HG02884 (cell line): ENCODE results near the gene RHCG.

ENCODE experiments used
- ATAC-seq: cut with Tn5 transposase; IDR thresholded peaks from one replicate; pipeline ENCODE4 v1.9.1; 2021; ENCODE audit warnings: mild to moderate bottlenecking, moderate library complexity; ENCODE audit not compliant: unreplicated experiment

The RHCG gene

DNA sequence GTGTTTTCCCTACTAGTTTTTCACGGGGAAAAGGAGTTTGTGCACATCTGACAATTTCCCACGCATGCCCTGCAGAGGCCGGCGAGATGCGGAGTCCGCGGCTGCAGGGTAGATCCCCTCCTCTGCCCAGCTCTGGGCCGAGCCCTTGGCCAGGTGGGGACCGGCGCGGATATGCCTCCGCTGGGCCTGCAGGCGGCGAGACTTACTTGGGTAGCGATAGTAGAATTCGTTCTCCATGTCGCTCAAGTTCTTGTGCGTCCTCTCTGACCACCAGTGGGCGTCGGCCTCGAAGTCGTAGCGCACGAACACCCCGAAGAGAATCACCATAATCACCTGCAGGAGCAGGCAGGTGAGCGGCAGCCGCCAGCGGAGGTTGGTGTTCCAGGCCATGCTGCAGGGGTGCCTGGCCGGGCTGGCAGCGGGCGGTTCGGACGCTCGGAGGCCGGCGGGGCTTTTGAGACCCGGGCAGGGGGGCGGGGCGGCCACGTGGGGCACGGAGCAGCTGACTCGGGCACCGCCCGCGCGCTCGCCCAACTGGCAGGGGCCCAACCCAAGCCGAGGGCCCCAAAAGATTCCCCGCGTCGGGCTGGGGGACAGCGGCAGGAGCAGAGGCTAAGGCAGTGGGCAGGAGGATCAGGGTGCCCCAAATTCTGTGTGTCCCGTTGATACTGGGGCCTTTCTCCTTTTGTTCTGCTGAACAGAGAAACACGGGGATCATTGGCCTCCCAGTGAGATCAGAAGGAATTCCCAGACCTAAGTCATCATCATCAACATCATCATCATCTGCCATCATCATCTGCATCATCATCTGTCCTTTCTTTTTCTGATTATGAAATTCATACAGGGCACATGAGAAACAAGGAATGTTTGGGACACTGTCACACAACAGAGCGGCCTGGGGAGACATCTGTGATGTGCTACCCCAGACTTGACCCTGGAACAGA, at the start of gene RHCG:
RHCG (minus strand) TSS at position 429 of the 944 bp plus-strand sequence; CDS start at position 390, 39 bp downstream.
- no peak for ATAC-seq

DNA sequence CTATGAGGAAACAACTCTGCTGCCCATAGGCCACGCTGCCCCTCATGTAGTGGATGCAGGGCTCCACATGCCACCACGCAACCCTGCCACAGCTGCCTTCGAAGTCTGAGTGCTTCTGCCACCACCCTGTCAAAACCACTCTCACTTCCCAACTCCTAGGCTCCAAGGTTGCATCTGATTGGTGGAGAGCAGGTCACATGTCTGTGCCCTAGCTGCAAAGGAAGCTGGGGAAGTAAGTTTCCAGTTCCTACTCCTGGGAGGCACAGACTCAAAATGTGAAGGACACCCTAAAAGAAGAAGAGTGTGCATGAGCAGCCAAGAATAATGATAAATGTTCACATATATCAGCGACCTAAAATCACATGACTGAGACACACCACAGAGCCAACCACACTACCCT, 47.0 kb upstream of the RHCG start:
- no peak for ATAC-seq

DNA sequence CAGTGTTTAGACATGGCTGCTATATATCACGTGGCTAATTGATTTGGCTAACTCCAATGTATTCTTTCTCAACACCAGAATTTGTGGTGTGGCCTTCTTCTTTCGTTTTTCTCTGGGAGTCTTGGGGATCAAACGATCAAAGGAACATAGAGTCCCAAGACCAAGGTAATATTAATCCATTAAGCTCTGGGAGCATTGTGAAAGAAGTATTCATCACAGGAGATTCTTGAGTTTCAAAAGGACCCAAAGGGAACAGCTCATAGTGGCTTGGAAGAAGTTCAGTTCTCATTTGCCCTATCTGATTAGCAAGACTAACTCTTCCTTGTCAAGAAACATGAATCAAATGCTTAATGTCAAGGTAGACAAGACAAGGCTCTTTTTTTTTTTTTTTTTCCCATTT, 46.0 kb upstream of the RHCG start:
- no peak for ATAC-seq

DNA sequence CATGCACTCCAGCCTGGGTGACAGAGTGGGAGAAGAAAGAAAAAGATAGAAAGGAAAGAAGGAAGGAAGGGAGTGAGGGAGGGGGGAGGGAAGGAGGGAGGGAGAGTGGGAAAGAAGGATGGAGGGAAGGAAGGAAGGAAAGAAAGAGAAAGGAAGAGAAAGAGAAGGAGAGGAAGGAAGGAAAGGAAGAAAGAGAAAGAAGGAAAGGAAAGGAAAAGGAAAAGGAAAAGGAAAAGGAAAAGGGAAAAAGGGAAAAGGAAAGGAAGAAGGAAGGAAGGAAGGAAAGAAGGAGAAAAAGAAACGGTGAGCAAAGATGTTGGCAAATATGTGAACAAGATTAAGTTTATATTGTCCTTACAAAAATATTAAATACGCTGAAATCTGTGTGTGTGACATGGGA, 42.6 kb upstream of the RHCG start:
- no peak for ATAC-seq

DNA sequence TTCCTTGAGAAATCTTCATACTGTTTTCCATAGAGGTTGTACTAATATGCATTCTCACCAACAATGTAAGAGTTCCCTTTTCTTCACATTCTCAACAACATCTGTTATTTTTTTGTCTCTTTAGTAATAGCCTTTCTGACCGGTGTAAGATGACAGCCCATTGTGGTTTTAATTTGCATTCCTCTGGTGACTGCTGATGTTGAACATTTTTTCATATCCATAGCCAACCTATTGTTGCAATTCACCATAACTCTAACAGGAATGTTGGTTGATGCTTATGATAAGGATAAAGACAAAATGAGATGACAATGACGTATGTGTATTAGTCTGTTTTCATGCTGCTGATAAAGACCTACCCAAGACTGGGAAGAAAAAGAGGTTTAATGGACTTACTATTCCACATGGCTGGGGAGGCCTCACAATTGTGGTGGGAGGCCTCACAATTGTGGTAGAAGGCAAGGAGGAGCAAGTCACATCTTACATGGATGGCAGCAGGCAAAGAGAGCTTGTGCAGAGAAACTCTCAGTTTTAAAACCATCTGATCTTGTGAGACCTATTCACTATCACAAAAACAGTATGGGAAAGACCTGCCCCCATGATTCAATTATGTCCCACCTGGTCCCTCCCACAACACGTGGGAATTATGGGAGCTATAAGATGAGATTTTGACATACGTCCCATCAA, 37.6 kb upstream of the RHCG start:
- ATAC-seq: no peak

DNA sequence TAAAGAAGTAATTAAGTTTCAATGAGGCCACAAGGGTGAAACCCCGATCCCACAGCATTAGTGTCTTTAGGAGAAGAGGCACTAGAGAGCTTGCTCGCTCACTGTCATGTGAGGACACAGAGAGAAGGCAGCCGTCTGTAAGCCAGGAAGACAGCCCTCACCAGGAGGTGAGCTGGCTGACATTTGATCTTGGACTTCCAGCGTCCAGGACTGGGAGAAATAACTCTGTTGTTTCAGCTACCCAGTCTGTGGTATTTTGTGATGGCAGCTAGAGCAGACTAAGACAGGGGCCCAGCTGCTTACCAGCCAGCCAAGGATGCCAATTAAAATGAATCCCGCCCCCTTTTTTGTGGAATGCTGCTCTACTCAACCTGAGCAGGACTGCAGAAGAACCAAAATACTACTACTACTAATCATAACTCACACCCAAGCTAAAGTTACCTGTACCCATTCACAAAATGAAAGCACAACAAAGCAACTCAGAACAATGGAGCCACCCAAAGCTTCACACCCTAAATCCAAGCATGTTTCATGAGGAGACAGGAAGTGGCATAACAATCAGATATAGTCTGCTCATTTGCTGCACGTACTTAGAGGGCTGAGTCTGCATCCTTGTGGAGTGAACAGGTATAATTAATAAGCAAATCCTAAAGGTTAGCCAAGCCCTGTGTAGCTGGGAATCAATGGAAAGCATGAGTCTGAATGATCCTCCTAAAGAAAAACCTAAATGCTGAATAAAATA, 35.6 kb upstream of the RHCG start:
- no peak for ATAC-seq

DNA sequence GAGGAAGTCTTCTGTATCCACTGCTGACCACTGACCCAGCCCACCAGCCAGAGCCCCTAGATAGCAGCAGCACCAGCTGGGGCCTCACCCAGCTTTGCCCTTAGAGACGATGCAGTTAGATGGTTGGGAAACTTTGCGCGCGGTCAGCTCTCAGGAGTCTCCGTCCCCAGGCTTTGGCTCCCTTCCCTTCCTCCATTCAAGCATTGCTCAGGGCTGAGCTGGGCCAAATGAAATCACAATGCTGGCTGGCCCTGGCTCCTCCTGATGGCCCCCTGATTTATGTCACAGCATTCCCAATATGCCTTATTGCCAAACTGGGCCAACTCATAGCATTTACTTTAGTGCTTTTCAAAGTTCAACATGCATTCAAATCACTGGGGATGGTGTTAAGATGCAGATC, 34.6 kb upstream of the RHCG start:
- no peak for ATAC-seq

DNA sequence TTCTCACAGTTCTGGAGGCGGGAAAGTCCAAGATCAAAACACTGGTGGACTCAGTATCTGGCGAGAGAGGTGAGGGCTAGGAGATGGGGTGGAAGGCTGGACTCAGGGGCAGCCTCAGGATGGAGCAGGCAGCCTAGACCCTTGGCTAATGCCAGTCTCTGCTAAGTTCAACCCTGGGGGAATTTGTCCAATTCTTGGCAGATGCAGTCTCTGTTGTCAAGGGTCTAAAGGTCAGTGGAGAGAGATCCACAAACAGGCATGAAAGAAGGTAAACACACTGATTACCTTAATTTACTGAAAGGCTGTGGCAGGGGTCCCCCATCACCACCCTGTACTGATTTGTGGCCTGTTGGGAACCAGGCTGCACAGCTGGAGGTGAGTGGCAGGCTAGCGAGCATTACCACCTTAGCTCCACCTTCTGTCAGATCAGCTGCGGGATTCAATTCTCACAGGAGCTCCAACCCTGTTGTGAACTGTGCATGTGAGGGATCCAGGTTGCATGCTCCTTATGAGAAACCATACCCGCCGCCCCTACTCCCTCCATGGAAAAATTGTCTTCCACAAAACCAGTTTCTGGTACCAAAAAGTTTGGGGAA, 32.5 kb upstream of the RHCG start:
- no peak for ATAC-seq

DNA sequence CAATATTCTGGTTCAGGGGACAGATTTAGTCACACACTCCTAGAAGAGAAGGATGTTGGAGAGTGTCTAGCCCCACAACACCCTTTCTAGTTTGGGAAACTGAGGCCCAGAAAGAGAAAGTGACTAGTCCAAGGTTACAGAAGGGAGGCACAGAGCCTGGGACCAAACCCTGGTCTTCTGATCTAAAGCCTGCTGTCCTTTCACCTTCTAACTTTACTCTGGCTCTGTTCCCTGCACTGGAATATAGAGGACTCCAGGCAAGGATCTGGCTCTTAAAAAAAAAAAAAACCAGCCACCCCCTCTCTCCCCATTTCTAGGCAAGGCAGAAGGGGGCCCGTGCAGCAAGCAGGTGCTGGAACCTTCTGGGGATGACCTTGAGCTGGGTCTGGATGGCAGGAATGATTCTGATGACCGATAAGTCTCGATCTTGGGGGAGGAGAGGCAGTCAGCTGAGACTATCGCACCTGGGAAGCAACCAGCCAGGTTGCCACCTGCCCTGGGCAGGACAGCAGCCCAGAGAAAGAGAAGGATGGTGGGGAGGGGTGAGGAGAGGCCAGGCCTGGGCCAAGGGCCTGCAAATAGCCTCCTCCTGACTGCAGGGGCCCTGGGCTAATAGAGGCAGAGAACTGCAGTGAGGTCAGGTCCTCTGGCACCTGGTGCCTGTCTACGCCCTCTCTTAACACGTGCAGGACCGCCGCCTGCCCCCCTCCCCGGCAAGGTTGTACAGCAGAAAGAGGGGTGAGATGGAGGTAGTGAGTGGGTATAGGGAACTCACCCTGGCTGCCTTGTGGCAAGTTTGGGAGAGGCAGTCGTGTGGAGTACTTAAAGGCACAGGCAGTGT, 30.4 kb upstream of the RHCG start:
- ATAC-seq: no peak

DNA sequence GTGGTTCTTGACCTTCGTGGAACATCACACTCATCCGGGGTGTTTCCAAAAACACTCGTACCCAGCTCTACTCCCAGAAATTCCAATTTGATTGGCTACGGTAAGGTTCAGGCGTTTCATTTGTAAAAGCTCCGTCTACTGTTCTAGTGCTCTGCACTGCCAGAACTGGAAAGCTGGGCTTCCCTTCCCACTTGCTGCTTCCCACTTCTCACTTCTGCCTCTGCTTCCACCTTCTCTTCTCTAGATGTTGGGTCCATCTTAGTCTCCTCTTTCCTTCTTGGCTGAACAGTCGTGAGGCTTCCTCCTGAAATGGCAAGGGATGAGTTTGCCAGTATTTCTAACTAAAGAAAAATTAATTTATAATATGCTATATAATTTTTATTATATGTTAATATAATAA, 29.8 kb upstream of the RHCG start:
- no peak for ATAC-seq

DNA sequence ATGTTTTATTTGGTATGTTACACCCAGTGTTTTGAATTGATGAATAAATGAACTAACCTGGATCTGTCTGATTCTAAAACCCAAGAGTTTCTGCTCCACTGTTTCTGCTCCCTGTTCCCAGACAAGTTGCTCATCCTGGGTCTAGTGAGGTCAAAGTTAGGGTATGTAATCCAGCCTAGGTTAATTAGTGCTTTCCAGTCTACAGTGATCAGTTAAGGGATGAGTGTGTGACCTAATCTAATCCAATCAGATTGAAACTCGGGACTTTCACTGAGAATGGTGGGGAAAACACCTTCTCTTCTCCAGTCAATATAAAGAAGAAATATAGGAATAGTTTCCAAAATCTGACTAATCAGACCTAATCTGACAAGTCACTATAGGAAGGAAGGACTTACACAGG, 27.8 kb upstream of the RHCG start:
- ATAC-seq: no peak

DNA sequence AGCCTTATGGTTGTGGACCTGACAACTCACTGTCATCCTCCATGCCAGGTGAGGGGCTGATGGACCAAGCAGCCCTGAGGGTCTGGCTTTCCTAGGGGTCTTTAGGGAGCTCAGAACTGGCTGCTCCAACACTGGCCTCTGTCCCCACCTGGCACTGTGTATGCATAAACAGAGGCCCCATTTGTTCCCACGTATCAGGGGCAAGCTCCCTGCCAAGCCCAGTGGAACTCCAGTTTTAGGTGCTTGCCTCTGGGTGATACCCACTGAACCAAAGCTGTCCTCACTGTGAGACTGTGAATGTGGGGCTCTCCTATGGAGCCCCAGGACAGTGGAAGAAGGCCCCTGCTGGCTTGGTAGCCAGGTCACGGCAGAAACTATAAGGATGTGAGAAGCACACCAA, 26.7 kb upstream of the RHCG start:
- ATAC-seq: no peak

DNA sequence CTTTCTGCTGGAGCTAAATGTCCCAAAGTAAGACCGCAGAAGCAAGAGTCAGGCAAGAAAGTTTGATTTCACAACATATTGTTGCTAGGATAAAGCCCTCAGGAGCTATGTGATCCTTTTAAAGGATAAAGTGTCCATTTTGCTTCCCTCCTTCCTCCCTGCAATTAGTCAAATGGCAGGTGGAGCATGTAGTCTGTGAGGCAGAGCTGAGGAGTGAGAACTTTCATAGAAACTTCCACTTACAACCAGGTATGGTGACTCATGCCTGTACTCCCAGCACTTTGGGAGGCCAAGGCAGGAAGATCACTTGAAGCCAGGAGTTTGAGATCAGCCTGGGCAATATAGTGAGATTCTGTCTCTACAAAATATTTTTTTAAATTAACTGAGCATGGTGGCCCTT, 25.2 kb upstream of the RHCG start:
- no peak for ATAC-seq

DNA sequence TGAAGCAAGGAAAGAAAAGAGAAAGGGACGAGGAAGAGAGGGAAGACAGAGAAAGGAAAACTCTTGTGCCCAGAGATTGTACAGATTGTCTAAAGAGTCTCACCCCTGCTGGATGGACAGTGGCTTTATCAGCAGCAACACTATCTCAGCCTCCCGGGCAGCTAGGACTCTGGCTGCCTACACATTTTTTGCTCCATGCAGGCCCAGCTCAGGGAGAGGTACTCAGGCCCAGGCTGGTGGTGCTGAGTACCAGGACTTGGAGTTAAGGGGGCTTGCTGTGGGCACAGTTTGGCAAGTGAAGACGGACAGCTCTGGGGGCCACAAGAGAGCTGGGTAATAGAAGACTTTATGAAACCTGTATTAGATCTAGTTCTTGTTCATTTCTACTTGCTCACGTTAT, 19.1 kb upstream of the RHCG start:
- ATAC-seq: no peak

DNA sequence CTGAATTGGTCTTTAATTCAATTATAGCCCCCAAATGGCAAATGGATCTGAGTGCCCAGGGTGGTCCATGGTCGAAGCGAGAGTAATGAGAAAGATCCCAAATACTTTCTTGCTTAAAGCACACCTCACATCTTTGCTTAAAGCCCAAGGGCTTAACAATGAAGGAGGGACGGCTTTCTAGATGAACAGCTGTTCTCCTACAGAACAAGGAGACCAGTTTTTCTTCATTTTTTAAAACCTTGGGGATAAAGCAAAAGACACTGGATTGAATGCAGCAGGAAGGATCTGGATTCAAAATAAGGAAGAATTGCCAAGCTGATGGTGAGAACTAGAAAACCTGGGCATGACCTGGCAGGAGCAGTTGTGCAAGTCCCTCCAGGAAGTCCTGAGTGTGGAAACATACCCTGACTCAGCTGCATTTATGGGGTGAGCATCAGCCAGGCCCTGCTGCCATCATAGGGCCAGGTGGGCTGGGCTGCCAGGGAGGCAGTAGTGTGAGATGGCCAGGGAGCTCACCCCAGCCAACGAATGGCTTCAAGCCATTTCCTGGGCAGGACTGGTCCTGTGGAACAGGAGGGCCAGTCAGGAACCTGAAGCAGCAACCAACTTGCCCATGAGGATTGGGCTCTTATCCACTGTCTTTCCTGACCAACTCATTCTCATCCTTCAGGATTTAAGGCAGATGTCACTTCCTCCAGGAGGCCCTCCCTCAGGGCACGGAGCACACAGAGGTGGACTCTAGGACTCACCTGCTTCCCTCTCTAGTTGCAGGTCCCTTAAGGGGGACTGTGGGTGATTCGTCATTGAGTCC, 18.4 kb upstream of the RHCG start:
- ATAC-seq: no peak

DNA sequence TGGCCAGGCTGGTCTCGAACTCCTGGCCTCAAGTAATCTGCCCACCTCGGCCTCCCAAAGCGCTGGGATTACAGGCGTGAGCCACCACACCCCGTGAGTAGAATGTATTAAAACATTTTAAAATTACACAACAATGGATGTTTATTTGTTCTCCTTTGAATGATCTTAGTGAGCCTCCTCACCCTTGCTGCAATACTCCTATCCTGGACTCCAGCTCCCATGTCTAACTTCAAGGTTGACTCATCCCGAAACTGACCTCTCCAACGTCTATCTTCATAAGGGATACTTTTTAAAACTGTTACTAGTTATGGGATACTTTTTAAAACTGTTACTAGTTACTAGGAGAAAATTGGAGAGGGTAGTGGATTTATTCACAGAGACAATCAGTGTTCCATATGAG, 17.8 kb upstream of the RHCG start:
- no peak for ATAC-seq

DNA sequence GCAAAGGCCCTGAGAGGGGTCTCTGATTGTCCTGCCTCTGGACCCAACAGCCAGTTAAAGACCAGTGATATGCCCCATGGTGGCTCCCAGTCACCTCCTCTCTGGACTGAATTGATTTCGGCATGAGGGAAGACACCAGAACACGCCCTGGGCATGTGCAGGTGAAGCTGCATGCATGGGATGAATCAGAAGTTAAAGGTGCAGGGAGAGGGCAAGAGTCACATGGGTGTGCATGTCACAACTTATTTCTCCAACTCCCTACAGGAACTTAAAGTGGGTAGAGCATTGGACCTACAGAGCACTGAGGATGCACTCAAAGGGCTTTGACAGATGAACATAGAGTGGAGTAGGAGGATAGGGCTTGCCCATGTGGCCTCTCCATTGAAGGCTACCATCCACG, 16.9 kb upstream of the RHCG start:
- no peak for ATAC-seq

DNA sequence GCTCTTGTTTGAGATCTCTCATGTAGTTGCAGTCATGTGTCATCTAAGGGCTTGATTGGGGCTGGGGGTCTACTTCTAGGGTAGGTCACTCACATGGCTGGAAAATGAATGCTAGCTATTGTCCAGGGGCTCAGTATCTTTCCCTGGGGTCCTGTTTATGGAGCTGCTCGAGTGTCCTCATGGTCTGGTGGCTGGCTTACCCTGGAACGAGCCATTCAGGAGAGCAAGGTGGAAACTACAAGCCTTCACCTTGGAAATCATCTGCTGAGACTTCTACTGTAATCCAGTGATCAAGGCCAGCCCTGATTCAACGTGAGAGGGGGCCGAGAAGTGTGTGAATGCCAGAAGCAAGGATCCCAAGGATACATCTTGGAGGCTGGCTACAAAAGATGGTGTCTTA, 16.2 kb upstream of the RHCG start:
- no peak for ATAC-seq

DNA sequence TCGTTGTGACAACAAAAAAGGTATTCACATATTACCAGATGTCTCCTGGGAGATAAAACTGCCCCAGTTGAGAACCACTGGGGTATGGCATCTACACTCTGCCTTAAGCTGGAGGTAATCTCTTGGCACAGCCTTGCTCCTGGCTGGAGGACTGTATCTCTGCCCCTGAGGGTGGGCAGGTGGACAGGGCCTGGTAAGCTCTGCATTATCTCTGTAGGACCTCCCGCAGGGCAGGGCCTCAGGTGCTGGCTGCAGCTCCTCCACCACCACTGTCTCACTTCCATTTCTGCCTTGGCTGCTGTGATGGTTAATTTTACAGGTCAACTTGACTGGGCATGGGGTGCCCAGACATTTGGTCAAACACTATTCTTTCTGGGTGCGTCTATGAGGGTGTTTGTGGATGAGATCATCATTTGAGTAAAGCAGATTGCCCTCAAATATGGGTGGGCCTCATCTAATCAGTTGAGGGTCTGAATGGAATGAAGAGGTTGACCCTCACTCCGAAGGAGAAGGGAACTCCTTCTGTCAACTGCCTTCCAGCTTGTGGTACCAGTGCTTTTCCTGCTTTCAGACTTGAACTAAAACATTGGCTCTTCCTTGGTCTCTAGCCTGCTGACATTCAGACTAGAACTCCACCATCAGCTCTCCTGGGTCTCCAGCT, 9.8 kb upstream of the RHCG start:
- ATAC-seq: no peak
